ENCODE results near the gene KMT2E.

Gene KMT2E

GRCh38 chr7:105130580-105130979 is 116.6 kb downstream of the KMT2E start:
- H3K9me3 ChIP-seq (ENCODE audit: insufficient read depth, low read depth, low read length) = no peaks in the 10 kb centered on the region
- H4K91ac ChIP-seq (ENCODE audit: low read depth, low read length) = no peak overlapping the region
- H3K4me2 ChIP-seq (ENCODE audit: low read length) = no peak overlapping the region
- H3K14ac ChIP-seq (ENCODE audit: low read length) = no peak overlapping the region
- H3K23ac ChIP-seq (ENCODE audit: low read length) = no peak overlapping the region
- H3K27me3 ChIP-seq (ENCODE audit: insufficient read depth, low read length) = no peaks in the 10 kb centered on the region
- no peak overlapping the region for H3K4me3 ChIP-seq (ENCODE audit: low read depth, low read length)
- peaks cover 9 to 13% of the 10 kb centered on the region in 2 experiments for H3K36me3 ChIP-seq (ENCODE audit: control insufficient read depth in 1 of 2, insufficient read depth in 2 of 2, low read length in 2 of 2)
- no CpG with 5 or more reads among the region's 2 CpGs for WGBS (ENCODE audit: extremely low coverage, insufficient coverage, insufficient read length)
- DNase-seq = no peak
- no peak overlapping the region for H2AFZ ChIP-seq (ENCODE audit: insufficient read depth, low read length, poor library complexity)
- H3K4ac ChIP-seq (ENCODE audit: low read depth, low read length) = no peak overlapping the region
- no peak overlapping the region for H2BK120ac ChIP-seq (ENCODE audit: insufficient read depth, low read length, poor library complexity)
- no peaks in the 10 kb centered on the region for H3K4me1 ChIP-seq (ENCODE audit: control insufficient read depth in 1 of 2, insufficient read depth in 2 of 2, low read length in 2 of 2)
- H3K79me1 ChIP-seq (ENCODE audit: low read length) = no peaks in the 10 kb centered on the region
- no peak overlapping the region for H3K9ac ChIP-seq (ENCODE audit: low read length)
- no peak overlapping the region for H3K27ac ChIP-seq (ENCODE audit: low read depth, low read length)
- H2AK5ac ChIP-seq (ENCODE audit: low read length) = no peak overlapping the region
- H3K79me2 ChIP-seq (ENCODE audit: control insufficient read depth, insufficient read depth, low read length, poor library complexity) = no peaks in the 10 kb centered on the region
- H2BK12ac ChIP-seq (ENCODE audit: low read length) = no peak overlapping the region
- no peak overlapping the region for H3K18ac ChIP-seq (ENCODE audit: low read length)
- H4K8ac ChIP-seq (ENCODE audit: low read depth, low read length) = no peak overlapping the region
- H4K12ac ChIP-seq (ENCODE audit: low read depth, low read length) = no peak overlapping the region
- no peak overlapping the region for H2BK5ac ChIP-seq (ENCODE audit: low read depth, low read length, poor library complexity)

- no peaks in the 10 kb centered on the region for H3K79me1 ChIP-seq (ENCODE audit: low read length)
- H3K14ac ChIP-seq (ENCODE audit: low read length) = no peak overlapping the region
- no peaks in the 10 kb centered on the region for H3K79me2 ChIP-seq (ENCODE audit: control insufficient read depth, insufficient read depth, low read length, poor library complexity)
- H3K4ac ChIP-seq (ENCODE audit: low read depth, low read length) = no peak overlapping the region
- H2BK120ac ChIP-seq (ENCODE audit: insufficient read depth, low read length, poor library complexity) = no peak overlapping the region
- no peaks in the 10 kb centered on the region for H3K4me1 ChIP-seq (ENCODE audit: control insufficient read depth in 1 of 2, insufficient read depth in 2 of 2, low read length in 2 of 2)
- no peak overlapping the region for H3K4me3 ChIP-seq (ENCODE audit: low read depth, low read length)
- H3K27ac ChIP-seq (ENCODE audit: low read depth, low read length) = no peak overlapping the region
- no peak overlapping the region for H3K18ac ChIP-seq (ENCODE audit: low read length)
- DNase-seq = no peak
- no peaks in the 10 kb centered on the region for H3K9me3 ChIP-seq (ENCODE audit: insufficient read depth, low read depth, low read length)
- no peak overlapping the region for H4K12ac ChIP-seq (ENCODE audit: low read depth, low read length)
- no peak overlapping the region for H4K91ac ChIP-seq (ENCODE audit: low read depth, low read length)
- WGBS (ENCODE audit: extremely low coverage, insufficient coverage, insufficient read length) = no CpG with 5 or more reads among the region's 12 CpGs
- no peak overlapping the region for H2BK5ac ChIP-seq (ENCODE audit: low read depth, low read length, poor library complexity)
- H3K27me3 ChIP-seq (ENCODE audit: insufficient read depth, low read length) = no peaks in the 10 kb centered on the region
- no peak overlapping the region for H3K23ac ChIP-seq (ENCODE audit: low read length)
- no peak overlapping the region for H2AFZ ChIP-seq (ENCODE audit: insufficient read depth, low read length, poor library complexity)
- H2AK5ac ChIP-seq (ENCODE audit: low read length) = no peak overlapping the region
- no peak overlapping the region for H3K9ac ChIP-seq (ENCODE audit: low read length)
- H3K36me3 ChIP-seq (ENCODE audit: control insufficient read depth in 1 of 2, insufficient read depth in 2 of 2, low read length in 2 of 2) = peaks cover 6 to 11% of the 10 kb centered on the region in 2 experiments
- no peak overlapping the region for H2BK12ac ChIP-seq (ENCODE audit: low read length)
- H4K8ac ChIP-seq (ENCODE audit: low read depth, low read length) = no peak overlapping the region
- no peak overlapping the region for H3K4me2 ChIP-seq (ENCODE audit: low read length)
Measured at GRCh38 chr7:105131033-105131656, 117.1 kb downstream of the KMT2E start.

- H3K79me1 ChIP-seq (ENCODE audit: low read length) = no peaks in the 10 kb centered on the region
- H3K36me3 ChIP-seq (ENCODE audit: control insufficient read depth in 1 of 2, insufficient read depth in 2 of 2, low read length in 2 of 2) = peaks cover 6 to 11% of the 10 kb centered on the region in 2 experiments
- H3K27me3 ChIP-seq (ENCODE audit: insufficient read depth, low read length) = no peaks in the 10 kb centered on the region
- no peaks in the 10 kb centered on the region for H3K9me3 ChIP-seq (ENCODE audit: insufficient read depth, low read depth, low read length)
- no peaks in the 10 kb centered on the region for H3K79me2 ChIP-seq (ENCODE audit: control insufficient read depth, insufficient read depth, low read length, poor library complexity)
- no peak overlapping the region for H4K91ac ChIP-seq (ENCODE audit: low read depth, low read length)
- H2BK5ac ChIP-seq (ENCODE audit: low read depth, low read length, poor library complexity) = no peak overlapping the region
- peaks cover 2 to 5% of the 10 kb centered on the region in 2 experiments for H3K4me1 ChIP-seq (ENCODE audit: control insufficient read depth in 1 of 2, insufficient read depth in 2 of 2, low read length in 2 of 2)
- WGBS (ENCODE audit: extremely low coverage, insufficient coverage, insufficient read length) = no CpG with 5 or more reads among the region's 7 CpGs
- no peak overlapping the region for H2BK120ac ChIP-seq (ENCODE audit: insufficient read depth, low read length, poor library complexity)
- H2BK12ac ChIP-seq (ENCODE audit: low read length) = no peak overlapping the region
- H3K4me3 ChIP-seq (ENCODE audit: low read depth, low read length) = no peak overlapping the region
- no peak overlapping the region for H3K9ac ChIP-seq (ENCODE audit: low read length)
- H4K8ac ChIP-seq (ENCODE audit: low read depth, low read length) = no peak overlapping the region
- H3K18ac ChIP-seq (ENCODE audit: low read length) = no peak overlapping the region
- H3K23ac ChIP-seq (ENCODE audit: low read length) = no peak overlapping the region
- H2AK5ac ChIP-seq (ENCODE audit: low read length) = no peak overlapping the region
- H4K12ac ChIP-seq (ENCODE audit: low read depth, low read length) = no peak overlapping the region
- DNase-seq = no peak
- no peak overlapping the region for H3K27ac ChIP-seq (ENCODE audit: low read depth, low read length)
- no peak overlapping the region for H2AFZ ChIP-seq (ENCODE audit: insufficient read depth, low read length, poor library complexity)
- H3K14ac ChIP-seq (ENCODE audit: low read length) = no peak overlapping the region
- no peak overlapping the region for H3K4ac ChIP-seq (ENCODE audit: low read depth, low read length)
- H3K4me2 ChIP-seq (ENCODE audit: low read length) = no peak overlapping the region
Measured at GRCh38 chr7:105131890-105132289, 117.9 kb downstream of the KMT2E start.

- H3K36me3 ChIP-seq (ENCODE audit: control insufficient read depth in 1 of 2, insufficient read depth in 2 of 2, low read length in 2 of 2) = peaks cover 6 to 11% of the 10 kb centered on the region in 2 experiments
- no peak overlapping the region for H2BK5ac ChIP-seq (ENCODE audit: low read depth, low read length, poor library complexity)
- H3K14ac ChIP-seq (ENCODE audit: low read length) = no peak overlapping the region
- no peaks in the 10 kb centered on the region for H3K9me3 ChIP-seq (ENCODE audit: insufficient read depth, low read depth, low read length)
- H2AK5ac ChIP-seq (ENCODE audit: low read length) = no peak overlapping the region
- H3K18ac ChIP-seq (ENCODE audit: low read length) = no peak overlapping the region
- H2AFZ ChIP-seq (ENCODE audit: insufficient read depth, low read length, poor library complexity) = no peak overlapping the region
- no peaks in the 10 kb centered on the region for H3K79me2 ChIP-seq (ENCODE audit: control insufficient read depth, insufficient read depth, low read length, poor library complexity)
- H2BK12ac ChIP-seq (ENCODE audit: low read length) = no peak overlapping the region
- H4K91ac ChIP-seq (ENCODE audit: low read depth, low read length) = no peak overlapping the region
- H3K4ac ChIP-seq (ENCODE audit: low read depth, low read length) = no peak overlapping the region
- H2BK120ac ChIP-seq (ENCODE audit: insufficient read depth, low read length, poor library complexity) = no peak overlapping the region
- H3K27ac ChIP-seq (ENCODE audit: low read depth, low read length) = no peak overlapping the region
- no peak overlapping the region for H3K4me2 ChIP-seq (ENCODE audit: low read length)
- no peak overlapping the region for H3K4me3 ChIP-seq (ENCODE audit: low read depth, low read length)
- no CpG with 5 or more reads among the region's 5 CpGs for WGBS (ENCODE audit: extremely low coverage, insufficient coverage, insufficient read length)
- no peaks in the 10 kb centered on the region for H3K27me3 ChIP-seq (ENCODE audit: insufficient read depth, low read length)
- no peak overlapping the region for H3K23ac ChIP-seq (ENCODE audit: low read length)
- H3K4me1 ChIP-seq (ENCODE audit: control insufficient read depth in 1 of 2, insufficient read depth in 2 of 2, low read length in 2 of 2) = peaks cover 2 to 5% of the 10 kb centered on the region in 2 experiments
- H4K12ac ChIP-seq (ENCODE audit: low read depth, low read length) = no peak overlapping the region
- H4K8ac ChIP-seq (ENCODE audit: low read depth, low read length) = no peak overlapping the region
- DNase-seq = no peak
- no peaks in the 10 kb centered on the region for H3K79me1 ChIP-seq (ENCODE audit: low read length)
- H3K9ac ChIP-seq (ENCODE audit: low read length) = no peak overlapping the region
Measured at GRCh38 chr7:105132335-105132734, 118.3 kb downstream of the KMT2E start.

Data from trophoblast cell (in vitro differentiated cells and primary cell).